ENCODE measurements around the gene XRN2.

XRN2 gene

DNA sequence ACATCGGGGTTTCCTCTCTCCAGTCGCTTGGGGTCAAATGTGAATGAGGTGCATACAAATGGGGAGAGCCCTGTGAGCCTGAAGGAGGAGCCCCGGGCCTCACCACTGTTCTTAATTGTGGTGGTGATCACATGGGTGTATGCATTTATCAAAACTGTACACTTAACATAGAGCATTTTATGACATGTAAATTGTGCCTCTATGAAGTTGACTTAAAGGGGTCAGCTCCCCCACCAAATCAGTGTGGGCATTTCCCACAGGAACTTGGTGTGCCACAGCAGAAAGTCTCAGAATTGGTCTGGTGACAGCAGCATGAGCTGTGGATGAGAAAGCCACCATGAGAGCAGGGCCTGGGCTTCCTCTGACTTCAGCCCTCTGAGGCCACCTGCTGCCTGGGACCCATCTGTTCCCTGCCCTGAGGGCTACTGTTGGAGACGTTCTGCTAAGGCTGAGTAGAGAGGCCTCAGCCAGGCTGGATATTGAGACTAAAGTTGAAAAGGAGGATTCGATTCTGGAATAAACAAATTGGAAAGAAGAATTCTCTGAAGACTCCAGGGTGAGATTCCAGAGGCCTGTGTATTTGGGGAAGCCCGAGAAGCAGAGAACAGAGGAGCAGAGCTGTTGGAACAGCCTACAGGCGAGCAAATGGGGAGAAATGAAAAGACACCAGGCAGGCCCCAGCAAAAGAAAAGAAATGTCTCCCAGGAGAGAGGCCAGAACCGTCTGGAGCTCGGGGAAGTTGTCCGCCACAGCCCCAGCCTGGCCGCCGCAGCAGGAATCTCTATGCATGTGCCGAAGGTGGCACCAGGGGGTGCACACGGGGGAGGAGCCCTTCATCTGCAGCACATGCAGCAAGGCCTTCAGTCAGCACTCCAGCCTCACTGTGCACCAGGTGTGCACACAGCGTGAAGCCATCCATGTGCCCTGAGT is 37.6 kb upstream of the XRN2 start:
- DNase-seq (ENCODE audit: extremely low read depth, low read depth) = no peak
- TF ChIP-seq, protein P1, sequence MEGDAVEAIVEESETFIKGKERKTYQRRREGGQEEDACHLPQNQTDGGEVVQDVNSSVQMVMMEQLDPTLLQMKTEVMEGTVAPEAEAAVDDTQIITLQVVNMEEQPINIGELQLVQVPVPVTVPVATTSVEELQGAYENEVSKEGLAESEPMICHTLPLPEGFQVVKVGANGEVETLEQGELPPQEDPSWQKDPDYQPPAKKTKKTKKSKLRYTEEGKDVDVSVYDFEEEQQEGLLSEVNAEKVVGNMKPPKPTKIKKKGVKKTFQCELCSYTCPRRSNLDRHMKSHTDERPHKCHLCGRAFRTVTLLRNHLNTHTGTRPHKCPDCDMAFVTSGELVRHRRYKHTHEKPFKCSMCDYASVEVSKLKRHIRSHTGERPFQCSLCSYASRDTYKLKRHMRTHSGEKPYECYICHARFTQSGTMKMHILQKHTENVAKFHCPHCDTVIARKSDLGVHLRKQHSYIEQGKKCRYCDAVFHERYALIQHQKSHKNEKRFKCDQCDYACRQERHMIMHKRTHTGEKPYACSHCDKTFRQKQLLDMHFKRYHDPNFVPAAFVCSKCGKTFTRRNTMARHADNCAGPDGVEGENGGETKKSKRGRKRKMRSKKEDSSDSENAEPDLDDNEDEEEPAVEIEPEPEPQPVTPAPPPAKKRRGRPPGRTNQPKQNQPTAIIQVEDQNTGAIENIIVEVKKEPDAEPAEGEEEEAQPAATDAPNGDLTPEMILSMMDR (IDR thresholded peaks at IDR 0.05; ENCODE audit: low read depth, low read length, missing control alignments) = no peak
- no peak overlapping the region for H3K4me3 ChIP-seq (replicated peaks; ENCODE audit: low read depth, low read length)

- TF ChIP-seq, protein P1 (IDR thresholded peaks at IDR 0.05; ENCODE audit: low read depth, low read length, missing control alignments) = no peak
- H3K4me3 ChIP-seq (replicated peaks; ENCODE audit: low read depth, low read length) = no peak overlapping the region
- DNase-seq (ENCODE audit: extremely low read depth, low read depth) = no peak
Measured at GRCh38 chr20:21266191-21266536, 37.0 kb upstream of the XRN2 start.

GRCh38 chr20:21269772-21270171 is 33.4 kb upstream of the XRN2 start:
- TF ChIP-seq, protein P1 (IDR thresholded peaks at IDR 0.05; ENCODE audit: low read depth, low read length, missing control alignments) = no peak
- H3K4me3 ChIP-seq (replicated peaks; ENCODE audit: low read depth, low read length) = no peak overlapping the region
- DNase-seq (ENCODE audit: extremely low read depth, low read depth) = no peak

DNA sequence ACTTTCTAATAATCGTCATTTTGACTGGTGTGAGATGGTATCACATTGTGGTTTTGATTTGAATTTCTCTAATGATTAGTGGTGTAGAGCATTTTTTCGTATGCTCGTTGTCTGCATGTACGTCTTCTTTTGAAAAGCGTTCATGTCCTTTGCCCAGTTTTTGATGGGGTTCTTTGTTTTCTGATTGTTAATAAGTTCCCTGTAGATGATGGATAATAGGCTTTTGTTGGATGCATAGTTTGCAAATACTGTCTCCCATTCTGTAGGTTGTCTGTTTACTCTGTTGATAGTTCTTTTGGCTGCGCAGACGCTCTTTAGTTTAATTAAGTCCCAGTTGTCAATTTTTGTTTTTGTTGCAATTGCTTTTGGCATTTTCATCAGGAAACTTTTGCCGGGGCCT is 32.3 kb upstream of the XRN2 start:
- H3K4me3 ChIP-seq (replicated peaks; ENCODE audit: low read depth, low read length) = no peak overlapping the region
- TF ChIP-seq, protein P1 (IDR thresholded peaks at IDR 0.05; ENCODE audit: low read depth, low read length, missing control alignments) = no peak
- no peak for DNase-seq (ENCODE audit: extremely low read depth, low read depth)

GRCh38 chr20:21272279-21272678 is 30.9 kb upstream of the XRN2 start:
- TF ChIP-seq, protein P1 (IDR thresholded peaks at IDR 0.05; ENCODE audit: low read depth, low read length, missing control alignments) = no peak
- DNase-seq (ENCODE audit: extremely low read depth, low read depth) = no peak
- no peak overlapping the region for H3K4me3 ChIP-seq (replicated peaks; ENCODE audit: low read depth, low read length)

- H3K4me3 ChIP-seq (replicated peaks; ENCODE audit: low read depth, low read length) = no peak overlapping the region
- TF ChIP-seq, protein P1 (IDR thresholded peaks at IDR 0.05; ENCODE audit: low read depth, low read length, missing control alignments) = no peak
- DNase-seq (ENCODE audit: extremely low read depth, low read depth) = no peak
Measured at GRCh38 chr20:21272679-21273078, 30.5 kb upstream of the XRN2 start.

Measured in HFF-Myc (cell line).